Measurements from ENCODE around the gene RNU1-2.
"Not testable (repeated sequence)": the region's sequence is repeated elsewhere in the genome, so short reads cannot be mapped to it uniquely, and the experiment has no call there.

Gene RNU1-2

DNA sequence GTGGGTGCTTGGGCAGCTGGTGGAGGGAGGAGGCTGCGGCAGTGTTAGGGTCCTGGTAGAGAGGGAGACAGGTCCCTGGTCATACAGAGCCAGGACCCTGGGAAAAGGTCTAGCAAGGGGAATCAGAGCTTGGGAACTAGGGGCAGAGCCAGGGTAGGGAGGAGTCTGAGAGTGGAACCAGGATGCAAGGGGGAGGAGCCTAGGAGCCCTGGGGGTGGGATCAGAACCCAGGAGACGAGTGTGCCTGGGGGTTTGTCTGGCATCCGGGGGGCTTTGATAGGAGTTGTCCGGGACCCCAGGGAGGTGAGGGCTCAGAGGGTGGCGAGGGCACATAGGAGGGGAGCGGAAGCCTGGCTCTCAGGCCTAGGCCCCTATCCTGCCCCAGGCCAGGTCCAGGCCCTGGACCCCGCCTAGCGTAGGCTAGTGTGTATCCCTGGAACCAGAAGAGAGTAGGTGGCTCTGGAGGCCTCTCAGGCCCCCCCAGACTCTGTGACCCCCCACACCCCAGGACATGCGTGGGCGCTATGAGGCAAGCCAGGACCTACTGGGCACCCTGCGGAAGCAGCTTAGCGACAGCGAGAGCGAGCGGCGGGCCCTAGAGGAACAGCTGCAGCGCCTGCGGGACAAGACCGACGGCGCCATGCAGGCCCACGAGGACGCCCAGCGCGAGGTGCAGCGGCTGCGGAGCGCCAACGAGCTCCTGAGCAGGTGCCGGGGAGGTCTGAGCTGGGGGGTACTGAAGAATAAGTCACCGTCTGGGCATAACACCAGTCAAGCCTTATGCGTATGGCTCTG lies 43.8 kb downstream of the RNU1-2 start:
- H3K9me3 ChIP-seq (ENCODE audit: control extremely low read depth in 1 of 5, control insufficient read depth in 4 of 5, insufficient read depth in 2 of 5, low read depth in 1 of 5, low read length in 4 of 5); H3K27me3 ChIP-seq (replicated peaks in 2 of 5; ENCODE audit: control insufficient read depth in 4 of 5, insufficient read depth in 5 of 5, low read length in 4 of 5); H3K27ac ChIP-seq (ENCODE audit: insufficient read depth in 1 of 2, low read depth in 1 of 2, low read length in 2 of 2, poor library complexity in 1 of 2, severe bottlenecking in 2 of 2); H3K4me3 ChIP-seq (ENCODE audit: control insufficient read depth in 1 of 7, extremely low read depth in 1 of 7, insufficient read depth in 4 of 7, low read depth in 2 of 7, low read length in 6 of 7); H3K4me1 ChIP-seq (ENCODE audit: control extremely low read depth in 1 of 4, control insufficient read depth in 4 of 4, insufficient read depth in 4 of 4, low read length in 3 of 4); POLR2A ChIA-PET; DNase-seq: not testable (repeated sequence)
- 95% methylated on average over 32 of the region's 32 CpGs for WGBS (ENCODE audit: insufficient coverage)
- H3K36me3 ChIP-seq (ENCODE audit: control insufficient read depth in 4 of 4, insufficient read depth in 4 of 4, low read length in 3 of 4): peaks cover 0 to 11% (median 4%) of the 10 kb centered on the region in 4 experiments
- CTCF ChIA-PET: interaction anchor here (1.3 kb wide), 1 partner anchor 107 kb away, joined by 4 read pairs; no protein-coding TSS in a partner anchor

GRCh38 chr1:16944038-16944437 lies 48.3 kb downstream of the RNU1-2 start:
- H3K4me1 ChIP-seq (ENCODE audit: control extremely low read depth in 1 of 4, control insufficient read depth in 4 of 4, insufficient read depth in 4 of 4, low read length in 3 of 4): no peaks in the 10 kb centered on the region
- H3K4me3 ChIP-seq (ENCODE audit: control insufficient read depth in 1 of 7, extremely low read depth in 1 of 7, insufficient read depth in 4 of 7, low read depth in 2 of 7, low read length in 6 of 7): no peak overlapping the region
- POLR2A ChIA-PET: no interaction called here
- no peak overlapping the region for H3K27ac ChIP-seq (ENCODE audit: insufficient read depth in 1 of 2, low read depth in 1 of 2, low read length in 2 of 2, poor library complexity in 1 of 2, severe bottlenecking in 2 of 2)
- H3K36me3 ChIP-seq (ENCODE audit: control insufficient read depth in 4 of 4, insufficient read depth in 4 of 4, low read length in 3 of 4): peaks cover 0 to 9% (median 4%) of the 10 kb centered on the region in 4 experiments
- no peaks in the 10 kb centered on the region for H3K9me3 ChIP-seq (ENCODE audit: control extremely low read depth in 1 of 5, control insufficient read depth in 4 of 5, insufficient read depth in 2 of 5, low read depth in 1 of 5, low read length in 4 of 5)
- 96% methylated on average over 16 of the region's 19 CpGs for WGBS (ENCODE audit: insufficient coverage)
- CTCF ChIA-PET: interaction anchor here (0.9 kb wide), 1 partner anchor 9 kb away, joined by 3 read pairs; no protein-coding TSS in a partner anchor
- no peaks in the 10 kb centered on the region for H3K27me3 ChIP-seq (replicated peaks in 2 of 5; ENCODE audit: control insufficient read depth in 4 of 5, insufficient read depth in 5 of 5, low read length in 4 of 5)
- DNase-seq: no peak

DNA sequence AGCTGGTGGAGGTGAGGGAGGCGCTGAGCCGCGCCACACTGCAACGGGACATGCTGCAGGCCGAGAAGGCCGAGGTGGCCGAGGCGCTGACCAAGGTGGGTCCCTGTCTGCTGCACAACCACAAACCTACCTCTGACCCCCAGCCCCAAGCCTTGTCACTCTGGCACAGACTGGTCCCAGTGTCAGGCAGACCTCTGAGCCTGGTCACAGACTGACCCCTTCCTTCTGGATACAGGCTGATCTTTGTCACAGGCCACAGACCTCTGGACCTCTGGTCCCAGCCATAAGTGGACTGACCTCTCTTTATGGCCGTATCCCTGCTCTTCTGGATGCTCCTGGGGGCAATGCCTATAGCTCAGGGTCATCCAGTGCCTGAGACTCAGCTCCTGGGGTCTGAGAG lies 49.7 kb downstream of the RNU1-2 start:
- POLR2A ChIA-PET: interaction anchor here (0.6 kb wide), 1 partner anchor 17 kb away, joined by 3 read pairs; no protein-coding TSS in a partner anchor
- WGBS (ENCODE audit: insufficient coverage): 100% methylated on average over 1 of the region's 9 CpGs
- CTCF ChIA-PET: interaction anchor here (8.0 kb wide), 1 partner anchor 102 kb away, joined by 101 read pairs; no protein-coding TSS in a partner anchor
- H3K4me3 ChIP-seq (ENCODE audit: control insufficient read depth in 1 of 7, extremely low read depth in 1 of 7, insufficient read depth in 4 of 7, low read depth in 2 of 7, low read length in 6 of 7); H3K36me3 ChIP-seq (ENCODE audit: control insufficient read depth in 4 of 4, insufficient read depth in 4 of 4, low read length in 3 of 4); H3K4me1 ChIP-seq (ENCODE audit: control extremely low read depth in 1 of 4, control insufficient read depth in 4 of 4, insufficient read depth in 4 of 4, low read length in 3 of 4); H3K27ac ChIP-seq (ENCODE audit: insufficient read depth in 1 of 2, low read depth in 1 of 2, low read length in 2 of 2, poor library complexity in 1 of 2, severe bottlenecking in 2 of 2); DNase-seq; H3K9me3 ChIP-seq (ENCODE audit: control extremely low read depth in 1 of 5, control insufficient read depth in 4 of 5, insufficient read depth in 2 of 5, low read depth in 1 of 5, low read length in 4 of 5); H3K27me3 ChIP-seq (replicated peaks in 2 of 5; ENCODE audit: control insufficient read depth in 4 of 5, insufficient read depth in 5 of 5, low read length in 4 of 5): not testable (repeated sequence)

Data from common myeloid progenitor, CD34-positive (primary cell).